NCI-H187 (cell line): ENCODE results near the gene ZNF678.
"Not testable (repeated sequence)": the region's sequence is repeated elsewhere in the genome, so short reads cannot be mapped to it uniquely, and the experiment has no call there.

Source experiments
- DNase-seq, 2 experiments: peaks; one replicate each; lab custom pipeline; 2025; lab: John Stamatoyannopoulos, UW

Gene ZNF678

DNA sequence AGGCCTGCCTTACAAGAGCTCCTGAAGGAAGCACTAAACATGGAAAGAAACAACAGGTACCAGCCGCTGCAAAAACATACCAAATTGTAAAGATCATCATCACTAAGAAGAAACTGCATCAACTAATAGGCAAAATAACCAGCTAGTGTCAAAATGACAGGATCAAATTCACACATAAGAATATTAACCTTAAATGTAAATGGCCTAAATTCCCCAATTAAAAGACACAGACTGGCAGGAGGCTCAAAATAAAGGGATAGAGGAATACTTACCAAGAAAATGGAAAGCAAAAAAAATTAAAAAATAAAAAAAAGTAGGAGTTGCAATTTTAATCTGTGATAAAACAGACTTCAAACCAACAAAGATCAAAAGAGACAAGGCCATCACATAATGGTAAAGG is 11.5 kb upstream of the ZNF678 start:
- DNase-seq = not testable (repeated sequence)

DNA sequence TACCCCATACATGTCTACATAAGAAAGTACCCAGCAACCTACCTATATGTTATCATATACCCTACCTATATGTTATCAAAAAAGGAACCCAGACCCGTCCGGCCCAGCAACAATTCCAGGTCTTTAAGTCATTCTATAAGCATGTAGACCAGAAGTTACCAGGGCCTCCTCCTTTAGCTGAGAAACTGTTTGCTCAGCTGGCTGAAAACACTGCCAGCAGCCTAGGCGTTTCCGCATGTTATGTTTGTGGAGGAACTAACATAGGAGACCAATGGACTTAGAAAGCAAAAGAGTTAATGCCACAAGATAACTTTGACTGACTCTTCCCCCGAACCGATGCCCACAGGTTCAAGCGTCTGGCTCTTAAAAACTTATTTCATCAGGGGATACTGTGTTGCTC is 7.1 kb upstream of the ZNF678 start:
- DNase-seq = no peak

DNA sequence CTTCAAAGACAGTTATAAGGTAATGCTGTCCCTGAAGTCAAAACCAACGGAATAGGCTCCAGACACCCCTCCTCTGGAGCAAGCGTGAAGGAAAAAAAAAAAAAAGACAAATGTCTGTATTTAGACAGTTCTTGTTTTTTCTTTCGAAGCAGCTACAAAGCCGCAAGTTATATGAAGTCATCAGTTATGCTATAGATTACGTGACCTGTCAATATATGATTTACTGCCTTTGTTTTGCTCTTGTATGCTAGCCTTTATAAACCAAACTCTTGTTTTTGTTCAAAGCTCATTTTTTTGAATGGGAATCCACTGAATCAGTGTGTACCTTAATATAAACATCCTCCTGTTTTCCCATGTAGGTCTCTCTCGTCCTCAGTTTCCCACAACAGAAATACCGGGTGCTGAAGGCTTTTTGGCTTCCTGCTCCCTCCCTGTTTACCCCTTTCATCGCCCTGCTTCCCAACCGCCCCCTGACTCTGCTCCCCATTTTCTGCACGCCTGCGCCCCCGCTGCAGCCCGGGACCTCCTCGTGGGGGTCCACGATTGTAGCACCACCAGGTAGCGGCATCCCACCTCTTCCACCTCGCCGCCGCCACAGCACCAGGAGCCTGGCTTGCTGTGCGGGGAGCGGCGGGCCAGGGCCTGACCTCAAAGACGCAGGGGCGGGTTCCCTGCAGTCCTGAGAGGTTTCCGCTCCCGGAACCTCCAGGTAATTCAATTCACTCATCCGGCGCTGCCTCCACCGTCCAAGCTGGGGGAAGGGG is 5.2 kb upstream of the ZNF678 start:
- DNase-seq = no peak

DNA sequence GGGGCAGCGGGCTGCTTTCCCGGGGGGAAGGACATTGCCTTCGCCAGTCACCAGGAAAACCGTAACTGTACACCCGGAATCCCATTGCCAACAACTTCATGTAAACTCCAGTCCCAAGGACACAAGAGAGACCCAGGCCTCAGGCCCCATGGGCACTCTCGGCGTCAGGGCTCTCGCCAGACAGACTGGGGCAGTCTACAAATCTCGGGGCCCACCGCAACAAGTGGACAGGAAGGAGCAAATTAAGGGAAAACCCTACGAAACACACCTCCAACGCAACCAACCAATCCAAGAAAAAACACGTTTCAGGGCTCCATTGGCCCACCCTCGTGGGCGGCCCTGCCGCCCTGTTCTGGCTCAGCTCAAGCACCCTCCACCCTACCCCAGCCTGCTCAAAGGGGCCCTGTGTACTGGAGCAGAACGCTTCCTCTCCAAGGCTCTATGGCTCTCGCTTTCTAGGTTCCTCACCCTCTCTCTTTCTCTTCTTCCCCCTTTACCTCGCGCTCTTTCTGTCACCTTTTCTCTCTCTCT is 4.6 kb upstream of the ZNF678 start:
- DNase-seq = no peak

DNA sequence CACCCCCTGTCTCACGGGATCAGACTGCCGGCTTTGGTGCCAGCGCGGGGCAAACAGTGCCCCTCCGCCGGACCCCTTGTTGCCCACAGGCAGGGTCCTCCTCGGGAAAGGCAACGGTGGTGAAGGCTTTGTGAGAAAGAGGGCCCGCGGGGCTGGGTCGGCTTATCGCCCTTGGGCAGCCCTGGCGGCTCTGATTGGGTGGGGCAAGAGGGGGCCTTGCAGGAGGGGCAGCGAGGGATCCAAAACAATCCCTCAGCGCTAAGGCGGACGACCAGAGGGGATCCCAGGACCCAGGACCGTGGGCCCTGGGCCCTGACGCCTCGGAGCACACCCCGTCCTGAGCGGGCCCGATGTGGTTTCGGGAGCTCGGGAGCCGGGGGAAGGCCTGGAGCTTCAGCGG is 3.9 kb upstream of the ZNF678 start:
- no peak for DNase-seq

DNA sequence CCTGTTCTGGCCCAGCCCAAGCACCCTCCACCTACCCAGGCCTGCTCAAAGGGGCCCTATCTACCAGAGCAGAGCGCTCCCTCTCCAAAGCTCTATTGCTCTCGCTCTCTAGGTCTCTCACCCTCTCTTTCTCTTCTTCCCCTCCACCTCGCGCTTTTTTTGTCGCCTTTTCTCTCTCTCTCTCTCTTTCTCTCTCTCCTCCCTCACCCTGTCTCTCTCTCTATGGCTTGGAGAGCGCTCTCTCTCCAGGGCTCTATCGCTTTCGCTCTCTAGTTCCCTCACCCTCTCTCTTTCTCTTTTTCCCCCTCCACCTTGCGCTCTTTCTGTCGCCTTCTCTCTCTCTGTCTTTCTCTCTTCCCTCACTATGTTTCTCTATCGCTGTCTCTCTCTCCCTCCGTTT is 3.4 kb upstream of the ZNF678 start:
- DNase-seq = no peak

DNA sequence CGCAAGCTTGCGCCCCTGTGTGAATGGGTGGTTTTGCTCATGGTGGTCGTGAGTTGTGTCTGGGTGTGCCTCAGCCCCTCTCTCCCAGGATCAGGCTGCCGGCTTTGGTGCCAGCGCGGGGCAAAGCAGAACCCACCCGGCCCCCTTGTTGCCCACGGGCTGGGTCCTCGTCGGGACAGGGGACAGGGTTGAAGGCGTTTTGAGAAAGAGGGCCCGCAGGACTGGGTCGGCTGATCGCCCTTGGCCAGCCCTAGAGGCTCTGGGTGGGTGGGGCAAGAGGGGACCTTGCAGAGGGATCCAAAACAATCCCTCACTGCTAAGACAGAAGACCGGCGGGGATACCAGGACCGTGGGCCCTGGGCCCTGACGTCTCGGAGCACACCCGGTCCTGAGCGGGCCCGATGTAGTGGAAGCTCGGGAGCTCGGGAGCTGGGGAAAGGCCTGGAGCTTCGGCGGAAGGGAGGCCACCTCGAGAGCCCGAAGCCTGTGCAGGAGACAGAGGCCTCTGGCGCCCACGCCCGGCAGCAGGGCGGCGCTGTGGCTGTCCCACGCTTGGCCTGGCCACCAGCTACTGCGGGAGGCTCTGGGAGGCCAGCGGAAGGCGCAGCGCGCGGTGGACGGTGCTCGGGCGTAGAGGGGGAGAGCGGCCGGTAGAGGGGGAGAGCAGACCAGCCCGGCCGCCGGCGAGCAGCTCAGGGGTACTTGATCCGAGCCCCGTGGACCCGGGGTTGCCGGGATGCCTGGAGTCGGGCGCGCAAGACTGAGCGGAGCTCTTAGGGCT is 2.8 kb upstream of the ZNF678 start:
- DNase-seq = no peak

DNA sequence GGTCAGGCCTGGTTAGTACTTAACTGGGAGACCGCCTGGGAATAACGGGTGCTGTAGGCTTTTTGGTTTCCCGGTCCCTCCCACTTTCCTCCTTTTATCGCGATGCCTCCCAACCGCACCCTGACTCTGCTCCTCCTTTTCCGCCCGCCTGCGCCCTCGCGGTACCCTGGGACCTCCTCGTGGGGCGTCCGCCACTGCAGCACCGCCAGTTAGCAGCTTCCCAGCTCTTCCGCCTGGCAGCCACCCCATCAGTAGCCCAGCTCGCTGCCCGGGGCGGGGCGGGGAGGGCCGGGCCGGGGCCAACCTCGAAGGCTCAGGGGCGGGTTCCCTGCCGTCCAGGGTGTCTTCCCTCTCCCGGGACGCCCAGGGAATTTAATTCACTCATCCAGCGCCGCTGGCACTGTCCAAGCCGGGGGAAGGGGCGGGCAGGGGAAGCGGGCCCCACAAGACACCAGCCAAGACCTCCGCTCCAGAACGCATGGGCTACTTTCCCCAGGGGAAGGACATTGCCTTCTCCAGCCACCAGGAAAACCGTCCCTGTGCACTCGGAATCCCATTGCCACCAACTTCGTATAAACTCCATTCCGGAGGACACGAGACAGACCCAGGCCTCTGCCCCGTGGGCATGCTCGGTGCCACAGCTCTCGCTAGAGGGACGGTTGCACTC is 2.0 kb upstream of the ZNF678 start:
- no peak for DNase-seq

DNA sequence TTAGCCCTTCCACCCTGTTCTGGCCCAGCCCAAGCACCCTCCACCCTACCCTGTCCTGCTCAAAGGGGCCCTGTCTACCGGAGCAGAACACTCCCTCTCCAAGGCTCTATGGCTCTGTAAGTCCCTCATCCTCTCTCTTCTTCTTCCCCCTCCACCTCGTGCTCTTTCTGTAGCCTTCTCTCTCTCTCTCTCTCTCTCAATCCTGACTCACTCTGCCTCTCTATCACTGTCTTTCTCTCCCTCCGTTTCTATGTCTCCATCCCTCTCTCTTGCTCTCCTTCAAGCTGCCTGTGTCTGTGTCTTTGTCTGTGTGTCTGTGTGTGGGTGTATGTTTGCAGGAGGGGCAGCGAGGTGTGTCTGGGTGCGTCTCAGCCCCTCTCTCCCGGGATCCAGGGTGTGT is 1.3 kb upstream of the ZNF678 start:
- no peak for DNase-seq

DNA sequence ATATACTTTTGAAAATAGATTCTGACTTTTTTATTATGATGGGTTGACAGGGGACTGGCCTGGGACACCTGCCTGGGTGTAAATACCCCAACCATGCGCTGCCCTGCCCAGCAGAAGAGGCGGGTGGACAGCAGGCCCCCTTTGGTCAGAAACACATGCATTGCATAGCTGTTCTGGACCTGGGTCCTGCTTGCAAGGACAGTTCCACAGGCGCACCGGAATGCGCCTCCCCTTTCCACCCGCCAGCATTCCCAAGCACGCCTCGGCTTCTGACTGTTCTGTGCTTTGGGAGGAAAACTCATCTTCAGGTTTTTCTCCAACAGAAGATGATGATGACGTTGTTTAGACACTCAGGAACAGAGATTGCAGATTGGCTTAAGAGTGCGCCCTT is 428 bp upstream of the ZNF678 start:
- no peak for DNase-seq

DNA sequence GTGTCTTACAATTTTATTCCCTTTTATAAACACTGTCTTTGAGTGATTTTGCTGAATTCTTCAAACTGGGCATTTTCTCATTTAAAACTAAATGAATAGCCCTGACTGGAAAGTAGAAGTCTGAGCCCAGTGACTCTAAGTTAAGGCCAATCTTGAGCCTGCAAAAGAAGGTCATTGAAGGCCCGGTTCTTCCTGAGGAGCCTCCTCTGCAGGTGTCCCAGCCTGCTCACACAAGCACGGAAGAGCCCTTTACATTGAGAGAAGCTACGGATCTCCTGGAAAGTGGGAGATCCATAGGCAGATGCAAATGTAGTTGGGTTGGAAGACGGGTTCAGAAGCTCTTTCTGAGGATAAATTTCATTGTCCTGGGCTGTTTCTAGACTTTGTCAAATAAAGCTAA is 3.9 kb downstream of the ZNF678 start:
- DNase-seq = no peak

DNA sequence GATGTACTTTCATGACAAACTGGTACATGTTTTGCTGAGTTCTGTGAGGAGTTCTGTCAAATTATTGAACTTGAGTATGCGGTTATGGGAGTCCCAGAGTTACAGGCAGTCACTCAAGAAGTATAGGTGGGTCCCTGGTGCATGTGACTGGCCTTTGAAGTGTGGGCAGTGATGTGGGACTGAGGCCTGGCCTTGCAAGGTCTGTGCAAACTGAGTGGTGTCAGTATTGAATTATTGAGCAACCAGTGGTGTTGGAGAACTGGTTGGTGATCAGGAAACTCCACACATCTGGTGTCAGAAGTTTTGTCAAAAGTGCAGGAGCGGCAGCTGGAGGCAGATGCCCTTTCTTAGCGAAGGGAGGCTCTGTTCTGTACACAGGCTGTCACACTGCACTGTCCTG is 5.2 kb downstream of the ZNF678 start:
- no peak for DNase-seq

DNA sequence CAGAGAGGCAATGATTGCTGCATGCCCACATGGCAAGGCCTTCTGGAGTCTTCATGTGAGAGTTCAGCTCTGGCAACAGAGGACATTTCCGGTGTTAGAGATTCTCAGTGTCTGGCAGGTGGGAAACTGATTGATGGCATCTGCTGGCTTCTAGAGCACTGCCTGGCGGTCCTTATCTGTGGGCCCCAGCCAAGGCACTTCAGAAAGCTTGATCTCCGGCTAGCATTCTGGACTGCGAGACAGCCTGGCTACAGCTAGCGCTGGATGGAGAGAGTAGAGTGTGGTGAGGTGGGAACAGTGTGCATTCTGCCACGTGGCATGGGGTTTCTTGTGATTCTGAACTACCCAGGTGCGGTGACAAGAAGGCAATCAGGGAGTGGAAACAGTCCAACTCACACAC is 9.4 kb downstream of the ZNF678 start:
- DNase-seq = no peak

DNA sequence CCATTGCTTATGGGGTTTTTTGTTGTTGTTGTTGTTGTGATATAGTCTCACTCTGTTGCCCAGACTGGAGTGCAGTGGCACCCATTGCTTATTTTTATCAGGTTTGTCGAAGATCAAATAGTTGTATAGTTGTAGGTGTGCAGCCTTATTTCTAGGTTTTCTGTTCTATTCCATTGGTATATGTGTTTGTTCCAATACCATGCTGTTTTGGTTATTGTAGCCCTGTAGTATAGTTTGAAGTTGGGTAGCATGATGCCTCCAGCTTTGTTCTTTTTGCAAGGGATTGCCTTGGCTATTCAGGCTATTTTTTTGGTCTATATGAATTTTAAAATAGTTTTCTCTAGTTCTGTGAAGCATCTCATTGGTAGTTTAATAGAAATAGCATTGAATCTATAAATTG is 11.6 kb downstream of the ZNF678 start:
- no peak for DNase-seq

DNA sequence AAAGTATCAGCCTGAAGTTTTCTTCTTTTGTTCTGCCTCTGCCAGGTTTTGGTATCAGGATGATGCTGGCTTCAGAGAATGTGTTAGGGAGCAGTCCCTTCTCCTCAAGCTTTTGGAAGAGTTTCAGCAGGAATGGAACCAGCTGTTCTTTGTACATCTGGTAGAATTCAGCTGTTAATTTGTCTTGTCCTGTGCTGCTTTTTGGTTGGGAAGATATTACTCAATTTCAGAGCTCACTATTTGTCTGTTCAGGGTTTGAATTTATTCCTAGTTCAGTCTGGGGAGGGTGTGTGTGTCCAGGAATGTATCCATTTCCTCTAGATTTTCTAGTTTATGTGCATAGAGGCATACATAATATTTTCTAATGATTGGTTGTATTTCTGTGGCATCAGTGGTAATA is 12.8 kb downstream of the ZNF678 start:
- DNase-seq = no peak

DNA sequence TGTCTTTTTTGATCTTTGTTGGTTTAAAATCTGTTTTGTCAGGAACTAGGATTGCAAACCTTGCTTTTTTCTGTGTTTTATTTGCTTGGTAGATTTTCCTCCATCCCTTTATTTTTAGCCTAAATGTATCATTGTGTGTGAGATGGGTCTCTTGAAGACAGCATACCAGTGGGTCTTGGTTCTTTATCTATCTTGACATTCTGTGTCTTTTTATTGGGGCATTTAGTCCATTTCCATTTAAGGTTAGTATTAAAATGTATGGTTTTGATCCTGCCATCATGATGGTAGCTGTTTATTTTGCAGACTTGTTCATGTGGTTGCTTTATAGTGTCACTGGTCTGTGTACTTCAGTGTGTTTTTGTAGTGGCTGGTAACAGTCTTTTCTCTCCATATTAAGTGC is 14.1 kb downstream of the ZNF678 start:
- DNase-seq = no peak

DNA sequence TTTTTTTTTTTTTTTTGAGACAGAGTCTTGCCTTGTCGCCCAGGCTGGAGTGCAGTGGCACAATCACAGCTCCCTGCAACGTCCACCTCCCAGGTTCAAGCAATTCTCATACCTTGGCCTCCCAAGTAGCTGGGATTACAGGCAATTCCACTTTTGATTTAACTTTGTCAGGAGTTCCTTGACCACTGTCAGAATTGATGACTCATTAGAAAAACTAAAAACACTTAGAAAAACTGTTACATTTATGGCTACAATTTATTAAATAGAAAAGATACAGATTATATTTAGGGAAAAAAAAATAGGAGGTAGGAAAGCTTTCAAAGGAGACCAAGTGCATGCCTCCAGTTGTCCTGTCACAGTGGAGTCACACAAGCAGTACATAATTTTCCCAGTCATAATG is 20.0 kb downstream of the ZNF678 start:
- DNase-seq = no peak

DNA sequence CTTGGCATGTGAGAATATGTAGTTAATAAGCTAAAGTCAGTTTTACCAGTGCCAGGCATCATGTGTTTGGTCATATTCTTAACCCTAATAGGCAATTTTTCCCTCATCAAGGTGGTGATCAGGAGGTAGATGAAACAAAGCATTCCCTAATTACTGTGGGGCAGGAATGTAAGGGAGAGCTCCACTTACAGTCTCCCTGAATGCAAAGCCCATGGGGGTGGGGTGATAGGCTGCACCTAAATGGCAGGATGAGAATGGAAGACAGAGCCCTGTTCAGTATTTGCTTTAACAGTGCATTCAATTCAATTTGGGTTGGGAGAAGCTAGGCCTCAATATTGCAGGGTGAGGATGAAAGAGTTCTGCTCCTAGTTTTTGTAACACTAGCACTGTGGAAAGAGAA is 23.4 kb downstream of the ZNF678 start:
- DNase-seq = no peak

DNA sequence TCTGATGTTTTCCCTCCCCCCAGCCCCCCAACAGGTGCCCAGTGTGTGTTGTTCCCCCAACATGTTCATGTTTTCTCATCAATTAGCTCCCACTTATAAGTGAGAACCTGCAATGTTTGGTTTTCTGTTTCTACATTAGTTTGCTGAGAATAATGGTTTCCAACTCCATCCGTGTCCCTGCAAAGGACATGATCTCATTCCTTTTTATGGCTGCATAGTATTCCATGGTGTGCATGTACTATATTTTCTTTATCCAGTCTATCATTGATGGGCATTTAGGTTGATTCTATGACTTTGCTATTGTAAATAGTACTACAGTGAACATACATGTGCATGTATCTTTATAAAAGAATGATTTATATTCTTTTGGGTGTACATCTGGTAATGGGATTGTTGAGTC is 24.6 kb downstream of the ZNF678 start:
- DNase-seq = no peak

DNA sequence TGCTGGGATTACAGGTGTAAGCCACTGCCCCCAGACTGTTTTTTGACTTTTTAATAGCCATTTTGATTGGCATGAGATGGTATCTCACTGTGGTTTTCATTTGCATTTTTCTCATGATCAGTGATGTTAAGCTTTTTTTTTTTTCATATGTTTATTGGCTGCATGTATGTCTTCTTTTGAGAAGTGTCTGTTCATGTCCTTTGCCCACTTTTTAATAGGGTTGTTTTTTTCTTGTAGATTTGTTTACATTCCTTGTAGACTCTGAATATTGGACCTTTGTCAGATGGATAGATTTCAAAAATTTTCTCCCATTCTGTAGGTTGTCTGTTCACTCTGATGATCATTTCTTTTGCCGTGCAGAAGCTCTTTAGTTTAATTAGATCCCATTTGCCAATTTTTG is 25.4 kb downstream of the ZNF678 start:
- DNase-seq = not testable (repeated sequence)

DNA sequence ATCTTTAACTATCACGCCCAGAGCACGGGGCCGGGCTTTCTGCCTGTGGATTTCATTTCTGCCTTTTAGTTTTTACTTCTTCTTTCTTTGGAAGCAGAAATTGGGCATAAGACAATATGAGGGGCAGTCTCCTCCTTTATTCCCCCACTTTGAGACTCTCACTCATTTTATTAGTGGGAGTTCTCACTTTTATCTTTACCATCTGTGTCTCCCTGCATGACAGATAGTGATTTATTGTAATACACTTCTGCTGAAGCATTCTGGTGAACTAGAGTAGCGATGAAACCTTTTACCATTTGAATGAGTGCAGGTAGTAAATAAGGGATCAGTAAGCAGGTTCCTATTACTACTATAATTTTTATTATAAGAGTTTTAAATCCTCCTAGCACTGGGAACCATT is 26.4 kb downstream of the ZNF678 start:
- not testable (repeated sequence) for DNase-seq

DNA sequence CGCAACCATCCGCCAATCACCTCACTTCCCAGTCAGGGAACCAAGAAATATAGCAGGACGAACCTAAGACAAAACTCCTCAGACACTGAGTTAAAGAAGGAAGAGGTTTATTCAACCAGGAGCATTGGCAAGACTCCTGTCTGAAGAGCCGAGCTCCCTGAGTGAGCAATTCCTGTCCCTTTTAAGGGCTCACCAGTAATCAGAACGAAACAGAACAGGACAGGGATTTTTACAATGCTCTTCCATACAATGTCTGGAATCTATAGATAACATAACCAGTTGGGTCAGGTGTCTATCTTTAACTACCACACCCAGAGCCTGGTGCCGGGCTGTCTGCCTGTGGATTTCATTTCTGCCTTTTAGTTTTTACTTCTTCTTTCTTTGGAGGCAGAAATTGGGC is 32.9 kb downstream of the ZNF678 start:
- DNase-seq = not testable (repeated sequence)

DNA sequence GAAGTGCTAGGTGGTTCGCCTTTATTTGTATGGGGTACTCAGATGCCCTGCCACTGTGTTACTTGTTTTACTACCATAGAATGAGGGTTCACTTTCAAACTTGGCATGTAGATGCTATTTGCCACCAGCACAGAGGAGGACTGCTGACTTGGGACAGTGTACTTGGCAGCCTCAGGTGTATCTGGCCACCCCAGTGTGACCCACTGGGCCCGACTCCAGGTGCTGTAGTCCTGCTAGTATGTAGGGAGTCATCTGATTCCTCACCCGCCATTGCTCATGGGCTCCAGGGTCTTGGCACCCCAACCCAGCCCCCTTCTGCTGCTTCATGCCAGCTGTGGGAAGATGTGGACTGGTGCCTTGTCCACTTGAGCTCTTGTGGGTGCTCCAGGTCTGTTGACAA is 40.0 kb downstream of the ZNF678 start:
- no peak for DNase-seq
